ENCODE measurements around the gene UPP2. TPM values are rescaled to one million over a fixed set of nuclear protein-coding genes. Genes with fewer than 3 reads are reported as not detected.
A peak's percentile ranks its signal among the peaks of the same experiment; 100 is the strongest.

The UPP2 gene
- total and polyA plus RNA-seq, 4 donors: 0.51 to 9.0 (median 1.3) TPM

DNA sequence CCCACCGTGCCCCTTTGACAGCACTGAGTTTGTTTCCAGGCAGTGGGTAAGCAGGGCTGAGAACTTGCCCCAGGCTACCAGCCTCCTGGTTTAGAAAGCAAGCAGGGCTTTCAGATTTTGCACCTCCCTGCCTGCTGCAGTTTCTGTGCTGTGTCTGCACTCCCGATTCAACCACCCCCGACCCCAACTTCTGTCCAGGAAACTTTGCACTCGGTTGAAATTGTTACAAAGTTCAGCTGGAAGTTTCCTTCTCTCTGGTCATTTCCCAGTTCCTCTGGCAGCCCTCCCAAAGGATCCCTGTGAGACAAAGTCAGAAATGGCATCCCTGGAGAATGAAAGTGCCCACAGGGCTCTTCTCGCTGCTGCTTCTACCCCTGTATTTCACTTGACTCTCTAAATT is 12.4 kb upstream of the UPP2 start:
- no peaks in the 10 kb centered on the region for H3K27me3 ChIP-seq (ENCODE audit: control insufficient read depth in 4 of 4, insufficient read depth in 4 of 4, low read length in 3 of 4)
- peaks cover 0 to 2% (median 0%) of the 10 kb centered on the region in 4 donors for H3K9me3 ChIP-seq (ENCODE audit: control insufficient read depth in 4 of 4, low read length in 3 of 4)
- 60% methylated on average over 5 of the region's 5 CpGs for WGBS
- no peak overlapping the region for H3K27ac ChIP-seq (ENCODE audit: low read depth in 1 of 2, low read length in 2 of 2)
- H3K4me3 ChIP-seq (ENCODE audit: low read depth in 1 of 3, low read length in 3 of 3): peak overlapping the region in 1 of 3 donors; percentile 6
- H3K4me1 ChIP-seq (ENCODE audit: control insufficient read depth in 4 of 4, insufficient read depth in 4 of 4, low read length in 3 of 4): no peaks in the 10 kb centered on the region
- no peaks in the 10 kb centered on the region for H3K36me3 ChIP-seq (ENCODE audit: control insufficient read depth in 4 of 4, insufficient read depth in 3 of 4, low read depth in 1 of 4, low read length in 3 of 4)
- no peak overlapping the region for H3K9ac ChIP-seq (ENCODE audit: low read depth in 1 of 2, low read length in 2 of 2)
- no peak for TF ChIP-seq FOXA2 (IDR thresholded peaks at IDR 0.05)
- TF ChIP-seq RXRA (IDR thresholded peaks at IDR 0.05): no peak
- TF ChIP-seq SP1 (IDR thresholded peaks at IDR 0.05): no peak
- no peak for TF ChIP-seq EGR1 (IDR thresholded peaks at IDR 0.05; ENCODE audit: low read depth in 2 of 2)
- no peak for TF ChIP-seq NR2F2 (IDR thresholded peaks at IDR 0.05)
- no peak for TF ChIP-seq HNF4A (conservative IDR thresholded peaks at IDR 0.05)
- DNase-seq (ENCODE audit: low spot score): no peak

DNA sequence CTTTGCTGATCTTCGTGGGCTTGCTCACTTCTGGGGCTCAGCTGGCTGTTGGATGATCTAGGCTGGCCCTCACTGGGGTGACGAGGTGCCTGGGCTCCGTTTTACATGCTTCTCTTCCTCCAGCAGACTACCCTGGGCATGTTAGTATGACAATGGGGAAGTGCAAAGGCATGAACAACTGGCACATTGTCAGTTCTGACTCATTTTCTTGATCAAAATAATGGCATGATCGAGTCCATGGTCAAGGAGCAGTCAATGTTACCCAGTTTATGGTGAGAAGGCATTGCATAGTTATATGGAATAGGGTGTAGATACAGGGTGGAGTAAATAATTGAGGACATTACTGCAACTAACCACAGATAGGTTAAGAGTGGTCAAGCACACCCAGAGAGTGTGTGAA is 10.0 kb upstream of the UPP2 start:
- WGBS: 87% methylated on average over 4 of the region's 4 CpGs
- no peak for DNase-seq (ENCODE audit: low spot score)
- no peak overlapping the region for H3K27ac ChIP-seq (ENCODE audit: low read depth in 1 of 2, low read length in 2 of 2)
- H3K4me1 ChIP-seq (ENCODE audit: control insufficient read depth in 4 of 4, insufficient read depth in 4 of 4, low read length in 3 of 4): peaks cover 0 to 4% (median 3%) of the 10 kb centered on the region in 4 donors
- H3K4me3 ChIP-seq (ENCODE audit: low read depth in 1 of 3, low read length in 3 of 3): no peak overlapping the region
- H3K36me3 ChIP-seq (ENCODE audit: control insufficient read depth in 4 of 4, insufficient read depth in 3 of 4, low read depth in 1 of 4, low read length in 3 of 4): no peaks in the 10 kb centered on the region
- H3K9me3 ChIP-seq (ENCODE audit: control insufficient read depth in 4 of 4, low read length in 3 of 4): peaks cover 0 to 2% (median 0%) of the 10 kb centered on the region in 4 donors
- TF ChIP-seq TAF1 (conservative IDR thresholded peaks at IDR 0.05): no peak
- no peaks in the 10 kb centered on the region for H3K27me3 ChIP-seq (ENCODE audit: control insufficient read depth in 4 of 4, insufficient read depth in 4 of 4, low read length in 3 of 4)
- H3K9ac ChIP-seq (ENCODE audit: low read depth in 1 of 2, low read length in 2 of 2): no peak overlapping the region

GRCh38 chr2:158094487-158095092 is 7.1 kb upstream of the UPP2 start:
- no peaks in the 10 kb centered on the region for H3K27me3 ChIP-seq (ENCODE audit: control insufficient read depth in 4 of 4, insufficient read depth in 4 of 4, low read length in 3 of 4)
- peaks cover 0 to 10% (median 6%) of the 10 kb centered on the region in 4 donors for H3K4me1 ChIP-seq (ENCODE audit: control insufficient read depth in 4 of 4, insufficient read depth in 4 of 4, low read length in 3 of 4)
- no peaks in the 10 kb centered on the region for H3K36me3 ChIP-seq (ENCODE audit: control insufficient read depth in 4 of 4, insufficient read depth in 3 of 4, low read depth in 1 of 4, low read length in 3 of 4)
- TF ChIP-seq MAX (IDR thresholded peaks at IDR 0.05) (no peak), HNF4G (IDR thresholded peaks at IDR 0.05) (no peak), HNF4A (conservative IDR thresholded peaks at IDR 0.05) (peak in 1 of 2 donors; percentile 11), FOXA1 (IDR thresholded peaks at IDR 0.05) (no peak), RAD21 (IDR thresholded peaks at IDR 0.05) (no peak), NR2F2 (IDR thresholded peaks at IDR 0.05) (no peak), RXRA (IDR thresholded peaks at IDR 0.05) (peak in 1 of 2 donors; percentile 47), JUND (IDR thresholded peaks at IDR 0.05) (no peak), GABPA (IDR thresholded peaks at IDR 0.05 in 1 of 2, conservative IDR thresholded peaks at IDR 0.05 in 1 of 2) (no peak), SP1 (IDR thresholded peaks at IDR 0.05) (peak; percentile 44), YY1 (IDR thresholded peaks at IDR 0.05) (peak; percentile 8)
- TF ChIP-seq, protein P1, sequence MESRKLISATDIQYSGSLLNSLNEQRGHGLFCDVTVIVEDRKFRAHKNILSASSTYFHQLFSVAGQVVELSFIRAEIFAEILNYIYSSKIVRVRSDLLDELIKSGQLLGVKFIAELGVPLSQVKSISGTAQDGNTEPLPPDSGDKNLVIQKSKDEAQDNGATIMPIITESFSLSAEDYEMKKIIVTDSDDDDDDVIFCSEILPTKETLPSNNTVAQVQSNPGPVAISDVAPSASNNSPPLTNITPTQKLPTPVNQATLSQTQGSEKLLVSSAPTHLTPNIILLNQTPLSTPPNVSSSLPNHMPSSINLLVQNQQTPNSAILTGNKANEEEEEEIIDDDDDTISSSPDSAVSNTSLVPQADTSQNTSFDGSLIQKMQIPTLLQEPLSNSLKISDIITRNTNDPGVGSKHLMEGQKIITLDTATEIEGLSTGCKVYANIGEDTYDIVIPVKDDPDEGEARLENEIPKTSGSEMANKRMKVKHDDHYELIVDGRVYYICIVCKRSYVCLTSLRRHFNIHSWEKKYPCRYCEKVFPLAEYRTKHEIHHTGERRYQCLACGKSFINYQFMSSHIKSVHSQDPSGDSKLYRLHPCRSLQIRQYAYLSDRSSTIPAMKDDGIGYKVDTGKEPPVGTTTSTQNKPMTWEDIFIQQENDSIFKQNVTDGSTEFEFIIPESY (IDR thresholded peaks at IDR 0.05): no peak
- TF ChIP-seq, protein P2, sequence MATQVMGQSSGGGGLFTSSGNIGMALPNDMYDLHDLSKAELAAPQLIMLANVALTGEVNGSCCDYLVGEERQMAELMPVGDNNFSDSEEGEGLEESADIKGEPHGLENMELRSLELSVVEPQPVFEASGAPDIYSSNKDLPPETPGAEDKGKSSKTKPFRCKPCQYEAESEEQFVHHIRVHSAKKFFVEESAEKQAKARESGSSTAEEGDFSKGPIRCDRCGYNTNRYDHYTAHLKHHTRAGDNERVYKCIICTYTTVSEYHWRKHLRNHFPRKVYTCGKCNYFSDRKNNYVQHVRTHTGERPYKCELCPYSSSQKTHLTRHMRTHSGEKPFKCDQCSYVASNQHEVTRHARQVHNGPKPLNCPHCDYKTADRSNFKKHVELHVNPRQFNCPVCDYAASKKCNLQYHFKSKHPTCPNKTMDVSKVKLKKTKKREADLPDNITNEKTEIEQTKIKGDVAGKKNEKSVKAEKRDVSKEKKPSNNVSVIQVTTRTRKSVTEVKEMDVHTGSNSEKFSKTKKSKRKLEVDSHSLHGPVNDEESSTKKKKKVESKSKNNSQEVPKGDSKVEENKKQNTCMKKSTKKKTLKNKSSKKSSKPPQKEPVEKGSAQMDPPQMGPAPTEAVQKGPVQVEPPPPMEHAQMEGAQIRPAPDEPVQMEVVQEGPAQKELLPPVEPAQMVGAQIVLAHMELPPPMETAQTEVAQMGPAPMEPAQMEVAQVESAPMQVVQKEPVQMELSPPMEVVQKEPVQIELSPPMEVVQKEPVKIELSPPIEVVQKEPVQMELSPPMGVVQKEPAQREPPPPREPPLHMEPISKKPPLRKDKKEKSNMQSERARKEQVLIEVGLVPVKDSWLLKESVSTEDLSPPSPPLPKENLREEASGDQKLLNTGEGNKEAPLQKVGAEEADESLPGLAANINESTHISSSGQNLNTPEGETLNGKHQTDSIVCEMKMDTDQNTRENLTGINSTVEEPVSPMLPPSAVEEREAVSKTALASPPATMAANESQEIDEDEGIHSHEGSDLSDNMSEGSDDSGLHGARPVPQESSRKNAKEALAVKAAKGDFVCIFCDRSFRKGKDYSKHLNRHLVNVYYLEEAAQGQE (IDR thresholded peaks at IDR 0.05): no peak
- H3K4me3 ChIP-seq (ENCODE audit: low read depth in 1 of 3, low read length in 3 of 3): no peak overlapping the region
- 53% methylated on average over 2 of the region's 2 CpGs for WGBS
- H3K9me3 ChIP-seq (ENCODE audit: control insufficient read depth in 4 of 4, low read length in 3 of 4): no peaks in the 10 kb centered on the region
- H3K27ac ChIP-seq (ENCODE audit: low read depth in 1 of 2, low read length in 2 of 2): peak overlapping the region; percentile 9 to 49
- DNase-seq (ENCODE audit: low spot score): no peak
- H3K9ac ChIP-seq (ENCODE audit: low read depth in 1 of 2, low read length in 2 of 2): no peak overlapping the region
